ENCODE measurements around the gene PGLYRP3. TPM values are rescaled to one million over a fixed set of nuclear protein-coding genes. Genes with fewer than 3 reads are reported as not detected.
"Not testable (repeated sequence)": the region's sequence is repeated elsewhere in the genome, so short reads cannot be mapped to it uniquely, and the experiment has no call there.

Gene PGLYRP3
- total RNA-seq, 1 donor from 2014 or later, result not detected

DNA sequence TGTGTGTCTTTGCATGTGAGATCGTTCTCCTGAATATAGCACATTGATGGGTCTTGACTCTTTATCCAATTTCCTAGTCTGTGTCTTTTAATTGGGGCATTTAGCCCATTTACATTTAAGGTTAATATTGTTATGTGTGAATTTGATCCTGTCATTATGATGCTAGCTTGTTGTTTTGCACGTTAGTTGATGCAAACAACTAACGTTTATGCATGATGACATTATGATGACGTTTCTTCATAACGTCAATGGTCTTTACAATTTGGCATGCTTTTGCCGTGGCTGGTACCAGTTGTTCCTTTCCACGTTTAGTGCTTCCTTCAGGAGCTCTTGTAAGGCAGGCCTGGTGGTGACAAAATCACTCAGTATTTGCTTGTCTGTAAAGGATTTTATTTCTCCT, 5.4 kb upstream of the PGLYRP3 start:
- DNase-seq (ENCODE audit: low spot score), result not testable (repeated sequence)

- not testable (repeated sequence) for DNase-seq (ENCODE audit: low spot score)
Observed at GRCh38 chr1:153316013-153316412, 3.3 kb upstream of the PGLYRP3 start.

DNA sequence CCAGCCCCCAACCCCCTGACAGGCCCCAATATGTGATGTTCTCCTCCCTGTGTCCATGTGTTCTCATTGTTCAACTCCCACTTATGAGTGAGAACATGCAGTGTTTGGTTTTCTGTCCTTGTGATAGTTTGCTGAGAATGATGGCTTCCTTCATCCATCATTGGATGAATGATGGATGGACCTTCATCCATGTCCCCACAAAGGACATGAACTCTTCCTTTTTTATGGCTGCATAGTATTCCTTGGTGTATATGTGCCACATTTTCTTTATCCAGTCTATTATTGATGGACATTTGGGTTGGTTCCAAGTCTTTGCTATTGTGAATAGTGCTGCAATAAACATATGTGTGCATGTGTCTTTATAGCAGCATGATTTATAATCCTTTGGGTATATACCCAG, 1.6 kb upstream of the PGLYRP3 start:
- DNase-seq (ENCODE audit: low spot score), result not testable (repeated sequence)

GRCh38 chr1:153313288-153313687, 536 bp upstream of the PGLYRP3 start:
- no peak for DNase-seq (ENCODE audit: low spot score)

DNA sequence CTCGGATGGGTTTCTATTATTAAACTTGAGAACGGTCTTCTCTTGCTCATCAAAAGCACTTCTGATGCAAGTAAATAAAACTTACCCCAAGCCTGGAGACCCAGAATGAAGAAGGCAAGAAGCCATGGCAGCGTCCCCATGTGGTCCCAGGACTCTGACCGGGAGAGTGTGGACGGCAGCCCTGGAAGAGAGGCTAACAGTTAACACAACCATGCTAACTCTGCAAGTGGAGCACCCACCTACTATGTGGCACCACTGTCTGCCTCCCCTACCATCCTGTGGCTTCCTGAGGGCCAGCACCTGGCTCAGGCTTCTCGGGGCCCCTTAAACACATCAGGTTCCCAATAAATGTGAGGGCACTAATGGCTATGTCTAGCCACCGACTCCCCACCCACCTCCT, 2.2 kb downstream of the PGLYRP3 start:
- DNase-seq (ENCODE audit: low spot score), result no peak

DNA sequence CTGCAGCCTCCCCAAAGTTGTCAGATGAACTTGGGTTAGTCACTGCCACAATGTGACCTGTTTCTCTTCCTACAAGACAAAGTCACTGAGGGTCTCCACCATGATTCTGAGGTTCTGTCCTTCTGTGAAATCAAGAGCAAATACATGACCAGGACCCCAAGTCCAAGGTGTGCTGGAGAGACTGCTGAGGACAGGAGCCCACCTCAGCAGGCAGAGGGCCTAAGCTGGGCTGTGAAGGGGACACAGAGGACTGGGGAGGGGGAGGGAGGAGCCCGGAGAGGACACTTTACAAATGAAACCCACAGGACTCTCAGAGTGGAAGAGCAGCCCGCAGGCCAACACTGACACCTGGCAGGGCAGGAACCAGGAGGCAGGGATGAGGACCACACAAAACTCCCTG, 3.3 kb downstream of the PGLYRP3 start:
- DNase-seq (ENCODE audit: low spot score), result no peak

DNA sequence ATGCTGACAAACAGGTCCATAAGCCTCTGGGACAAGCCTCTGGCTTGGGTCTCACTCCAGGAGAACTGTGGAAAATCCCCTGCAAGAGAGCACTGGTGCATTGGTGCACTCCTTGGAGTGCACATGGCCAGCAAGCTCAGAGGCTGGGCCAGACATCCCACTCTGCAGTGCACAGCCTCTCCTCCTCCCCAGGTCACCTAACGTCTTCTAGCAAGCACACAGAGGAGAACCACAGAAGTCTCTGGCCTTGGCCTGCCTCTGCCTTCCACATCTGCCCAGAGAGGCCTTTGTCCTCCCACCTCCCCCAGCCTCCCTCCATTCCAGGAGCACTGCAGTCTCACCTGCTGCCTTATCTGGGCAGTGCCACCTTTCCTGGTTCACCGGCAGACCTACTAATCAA, 4.2 kb downstream of the PGLYRP3 start:
- DNase-seq (ENCODE audit: low spot score), result no peak

- DNase-seq (ENCODE audit: low spot score), result no peak
Observed at GRCh38 chr1:153307221-153307600, 5.5 kb downstream of the PGLYRP3 start.

GRCh38 chr1:153306303-153307220, 6.2 kb downstream of the PGLYRP3 start:
- DNase-seq (ENCODE audit: low spot score), result no peak

GRCh38 chr1:153305682-153306081, 7.1 kb downstream of the PGLYRP3 start:
- no peak for DNase-seq (ENCODE audit: low spot score)

GRCh38 chr1:153302308-153302707, 10.4 kb downstream of the PGLYRP3 start:
- DNase-seq (ENCODE audit: low spot score), result no peak

GRCh38 chr1:153293851-153294250, 18.9 kb downstream of the PGLYRP3 start:
- DNase-seq (ENCODE audit: low spot score), result no peak

GRCh38 chr1:153293480-153293775, 19.3 kb downstream of the PGLYRP3 start:
- DNase-seq (ENCODE audit: low spot score), result no peak

DNA sequence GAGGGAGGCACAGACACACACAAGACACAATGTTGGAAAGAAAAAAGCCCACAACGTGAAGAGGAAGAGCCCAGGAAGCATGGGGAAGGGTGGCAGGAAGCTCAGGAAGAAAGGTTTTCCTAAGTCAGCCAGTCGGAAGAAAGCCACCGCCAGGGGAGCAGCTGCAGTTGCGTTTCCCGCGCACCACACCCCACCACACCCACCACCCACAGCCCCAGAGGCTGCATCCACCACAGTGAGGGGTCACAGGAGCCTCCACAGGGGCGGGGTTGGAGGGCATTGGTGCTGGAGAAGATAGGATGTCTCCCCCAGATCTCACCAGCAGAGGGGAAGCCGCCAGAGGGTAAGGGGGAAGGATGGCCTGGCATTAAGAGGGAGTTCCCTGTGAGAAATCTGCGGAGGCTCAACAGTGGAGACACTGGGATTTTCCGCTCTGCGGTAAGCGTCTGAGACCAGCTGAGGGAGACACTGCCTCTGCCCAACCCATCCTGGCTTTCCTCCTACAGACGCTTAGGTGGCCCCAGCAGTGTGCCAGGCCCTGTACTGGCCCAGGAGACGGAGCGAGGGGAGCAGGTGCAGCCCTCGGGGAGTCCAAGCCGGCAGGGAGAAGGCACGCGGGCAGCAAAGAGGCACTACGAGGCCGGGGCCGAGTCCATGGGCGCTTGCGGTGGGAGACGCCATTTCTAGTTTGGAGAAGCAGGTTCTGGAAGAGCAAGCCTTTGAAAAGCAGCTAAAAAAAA, 19.8 kb downstream of the PGLYRP3 start:
- no peak for DNase-seq (ENCODE audit: low spot score)

GRCh38 chr1:153292185-153292584, 20.6 kb downstream of the PGLYRP3 start:
- DNase-seq (ENCODE audit: low spot score), result no peak

GRCh38 chr1:153291514-153291913, 21.2 kb downstream of the PGLYRP3 start:
- no peak for DNase-seq (ENCODE audit: low spot score)

DNA sequence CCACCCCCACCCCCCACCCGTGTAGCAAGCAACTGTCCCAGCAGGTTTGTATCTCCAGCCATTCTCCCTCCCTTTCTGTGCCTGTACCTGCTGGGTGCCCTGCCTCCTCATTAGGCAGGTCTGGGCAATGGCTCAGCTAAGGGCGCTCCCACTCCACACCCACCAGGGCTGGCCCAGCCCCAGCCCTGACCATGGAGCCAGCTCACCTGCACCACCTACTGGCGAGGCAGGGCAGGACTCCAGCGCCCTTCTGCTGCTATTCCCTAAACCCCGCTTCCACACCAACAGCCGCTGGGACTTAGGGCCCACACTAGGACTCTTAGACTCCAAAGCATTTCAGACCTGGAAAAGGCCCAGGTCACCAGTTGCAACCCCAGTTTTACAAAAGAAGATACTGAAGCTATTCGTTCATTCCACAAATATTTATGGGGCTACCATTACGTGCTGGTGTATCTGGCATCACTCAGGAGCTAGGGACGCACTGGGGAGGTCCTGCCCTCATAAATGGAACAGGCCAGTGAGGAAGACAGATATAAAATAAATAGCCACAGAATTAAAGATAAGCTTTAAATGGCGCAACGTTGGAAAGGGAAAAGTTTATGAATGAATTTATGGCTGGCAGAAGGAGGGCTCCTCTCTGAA, 24.0 kb downstream of the PGLYRP3 start:
- DNase-seq (ENCODE audit: low spot score), result no peak

DNA sequence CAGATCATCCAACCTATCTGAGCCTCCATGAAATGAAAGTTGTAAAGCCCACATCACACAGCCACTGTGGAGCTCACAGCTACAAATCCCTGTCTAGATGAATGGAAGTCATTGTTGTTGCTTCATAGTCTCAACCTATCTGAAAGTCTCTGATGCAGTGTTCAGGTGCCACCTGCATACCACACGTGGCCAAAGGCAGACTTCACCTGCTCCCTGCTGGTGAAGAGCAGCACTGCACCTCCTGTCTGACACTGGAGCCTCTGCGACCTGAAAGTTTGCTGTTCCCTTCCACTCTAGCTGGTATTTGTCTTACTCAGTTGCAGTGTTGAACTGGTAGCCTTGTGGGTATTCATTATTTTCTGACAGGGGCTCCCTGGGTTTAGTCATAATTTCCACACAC, 34.9 kb downstream of the PGLYRP3 start:
- DNase-seq (ENCODE audit: low spot score), result no peak

- no peak for DNase-seq (ENCODE audit: low spot score)
Observed at GRCh38 chr1:153272186-153272585, 40.6 kb downstream of the PGLYRP3 start.

GRCh38 chr1:153271711-153272110, 41.0 kb downstream of the PGLYRP3 start:
- DNase-seq (ENCODE audit: low spot score), result no peak

GRCh38 chr1:153265457-153265856, 47.3 kb downstream of the PGLYRP3 start:
- DNase-seq (ENCODE audit: low spot score), result no peak

DNA sequence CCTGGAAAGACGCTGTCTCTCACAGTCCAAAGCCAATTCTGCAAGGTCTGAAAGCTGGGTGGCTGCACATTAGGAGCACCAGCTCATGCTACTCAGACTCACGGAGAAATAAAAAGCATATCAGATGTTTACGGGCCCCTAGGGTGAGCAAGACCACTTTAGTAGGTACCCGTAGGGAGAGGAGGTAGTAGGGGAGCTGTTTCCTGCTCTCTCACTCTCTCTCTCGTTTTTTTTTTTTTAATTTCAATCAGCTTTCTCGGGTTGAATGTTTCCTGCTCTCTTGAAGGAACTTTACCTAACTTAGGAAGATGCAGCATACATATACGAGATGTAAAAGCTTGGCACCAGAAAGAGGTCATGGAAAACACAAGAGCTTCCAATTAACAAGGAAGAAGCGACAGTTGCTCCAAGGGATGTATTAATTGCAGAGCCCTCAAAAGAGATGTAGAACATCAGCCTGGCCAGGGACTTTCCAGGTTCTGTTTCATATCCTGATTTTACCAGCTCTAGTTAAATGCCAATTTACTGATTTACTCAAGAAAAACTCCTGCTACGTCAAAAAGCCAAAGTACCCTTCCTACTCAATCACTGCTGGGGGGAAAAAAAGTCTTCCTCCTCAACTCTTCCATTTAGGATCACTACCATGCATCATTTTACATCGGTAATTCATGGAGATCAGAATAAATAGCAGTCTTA, 50.1 kb downstream of the PGLYRP3 start:
- DNase-seq (ENCODE audit: low spot score), result no peak

All from mesenteric fat pad (tissue), 1 donor.